Hippocampal formation (tissue), 2 donors: ENCODE data around the gene TMEM175.

Experiments used
- DNase-seq, 2 donors: peaks; one replicate each; lab custom pipeline; 2025; lab: John Stamatoyannopoulos, UW

Gene TMEM175

GRCh38 chr4:931960-932712 lies at the start of gene TMEM175, which contains the start of gene GAK:
Gene TMEM175 (plus strand): TSS chr4:932460. CDS start chr4:947740, 15,280 bp downstream.
Gene GAK (minus strand): TSS chr4:932316. CDS start chr4:932187, 129 bp downstream.
- peak; percentile 86 to 91 for DNase-seq

DNA sequence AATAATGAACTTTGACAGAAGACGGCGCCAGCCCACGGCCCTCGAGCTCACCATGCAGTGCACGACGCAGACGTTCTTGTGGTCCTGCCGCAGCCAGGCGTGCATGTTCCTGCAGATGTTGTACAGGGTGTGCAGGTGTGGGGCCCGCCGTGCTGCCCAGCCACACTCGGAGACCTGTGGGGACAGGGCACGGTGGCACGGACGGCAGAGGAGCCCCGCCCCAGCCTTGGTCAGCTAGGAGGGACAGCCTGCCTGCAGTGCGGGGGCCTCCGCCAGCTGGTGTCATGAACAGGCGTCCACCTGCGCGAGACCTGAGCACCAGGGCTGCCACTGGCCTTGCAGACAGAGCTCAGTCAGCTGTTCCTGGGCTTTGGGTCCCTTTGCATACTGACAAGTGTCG lies 49.6 kb upstream of the TMEM175 start:
- DNase-seq = no peak

DNA sequence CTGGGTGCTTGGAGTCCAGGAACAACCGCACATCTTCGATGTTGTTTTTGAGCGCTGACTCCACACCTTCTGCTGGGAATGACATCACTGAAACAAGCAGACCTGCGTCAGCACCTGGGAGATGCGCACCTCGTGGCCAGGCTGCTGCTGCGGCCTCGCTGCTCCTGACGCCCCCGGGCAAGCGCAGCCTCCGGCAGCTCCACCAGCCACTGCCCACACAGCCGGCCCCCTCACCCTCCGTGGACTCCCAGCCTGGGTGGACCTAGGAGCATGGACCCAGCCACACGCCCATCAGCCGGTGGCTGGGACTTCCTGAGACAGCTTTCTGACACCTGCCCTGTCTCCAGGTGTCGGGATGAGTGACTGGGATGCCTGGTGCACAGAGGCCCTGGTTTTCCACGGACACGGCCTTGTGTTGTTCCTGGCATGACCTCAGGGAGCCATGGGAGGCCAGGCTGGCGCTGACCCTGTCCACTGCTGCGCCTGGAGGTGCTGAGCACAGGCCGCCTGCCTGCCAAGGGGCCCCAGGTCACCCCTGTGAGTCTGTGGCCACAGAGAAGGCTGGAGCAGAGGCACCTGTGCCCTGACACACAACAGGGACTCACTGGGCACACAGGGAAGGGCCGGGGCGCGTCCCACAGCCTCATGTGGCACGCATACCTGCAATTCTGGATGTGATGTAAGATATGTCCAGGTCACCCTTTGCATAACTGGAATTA lies 48.7 kb upstream of the TMEM175 start:
- no peak for DNase-seq

DNA sequence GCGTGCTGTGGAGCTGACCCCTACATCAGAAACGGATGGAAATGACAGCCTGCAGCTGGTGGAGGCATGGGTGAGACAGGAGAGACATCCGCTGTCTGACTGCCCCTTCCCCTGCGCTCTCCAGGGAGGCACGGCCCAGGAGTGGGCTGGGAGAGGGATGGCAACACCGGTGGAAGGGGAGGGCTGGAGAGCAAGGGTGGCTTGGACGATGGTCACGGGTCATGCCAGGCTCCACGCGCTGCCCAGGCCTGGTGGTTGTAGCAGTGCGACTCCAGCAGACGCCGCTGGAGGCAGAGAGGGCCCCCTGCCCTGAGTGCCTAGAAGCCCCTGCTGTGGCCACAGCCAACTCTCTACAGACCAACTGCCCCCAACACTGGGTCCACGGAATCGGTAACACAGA lies 48.0 kb upstream of the TMEM175 start:
- no peak for DNase-seq

DNA sequence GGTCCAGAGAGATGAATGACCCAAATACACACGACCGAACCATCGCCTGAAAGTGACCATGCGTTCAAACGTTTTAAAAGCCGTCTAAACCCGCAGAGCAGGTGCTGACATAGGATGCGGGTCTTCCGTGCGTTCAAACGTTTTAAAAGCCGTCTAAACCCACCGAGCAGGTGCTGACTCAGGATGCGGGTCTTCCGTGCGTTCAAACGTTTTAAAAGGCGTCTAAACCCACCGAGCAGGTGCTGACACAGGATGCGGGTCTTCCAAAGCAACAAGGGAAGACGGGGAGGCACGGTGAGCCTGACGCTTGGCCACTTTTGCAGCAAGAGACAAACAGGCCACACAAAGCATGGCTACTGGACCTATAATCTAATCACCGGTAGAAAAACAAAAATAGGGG lies 47.4 kb upstream of the TMEM175 start:
- no peak for DNase-seq

DNA sequence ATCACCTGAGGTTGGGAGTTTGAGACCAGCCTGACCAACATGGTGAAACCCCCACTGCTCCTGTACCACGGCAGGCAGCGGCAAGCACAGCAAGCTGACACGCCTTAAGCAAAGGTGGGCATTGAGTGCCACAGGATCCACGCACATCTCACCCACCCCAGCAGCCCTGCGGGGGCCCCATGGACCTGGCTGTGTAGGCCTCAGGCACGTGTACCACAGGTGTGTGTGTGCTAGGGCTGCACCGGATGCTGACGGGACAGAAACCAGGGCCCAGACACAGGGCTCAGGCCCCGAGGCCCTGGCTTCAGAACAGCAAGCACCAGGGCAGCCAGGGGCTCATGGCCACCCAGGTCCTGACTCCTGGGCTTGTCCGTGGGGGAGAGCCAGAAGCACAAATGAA lies 46.9 kb upstream of the TMEM175 start:
- DNase-seq = no peak

DNA sequence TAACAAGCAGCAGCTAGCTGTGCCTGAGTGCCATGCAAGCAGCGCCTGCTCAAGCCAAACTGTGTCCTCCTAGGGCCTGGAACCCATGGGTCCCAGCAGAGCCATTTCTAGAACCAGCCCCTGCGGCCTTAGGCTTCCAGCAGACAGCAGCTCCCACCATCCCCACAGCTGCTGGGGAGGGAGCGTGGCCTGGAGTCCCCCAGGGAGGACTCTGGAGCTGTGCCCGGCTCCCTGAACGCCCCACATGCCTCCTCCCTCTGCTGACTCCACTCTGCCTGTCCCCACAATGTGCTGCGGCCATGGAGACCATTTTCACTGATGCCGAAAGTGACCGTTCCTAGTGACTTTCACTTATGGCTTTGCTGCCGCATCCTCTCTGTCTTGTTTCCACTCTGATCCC lies 46.0 kb upstream of the TMEM175 start:
- no peak for DNase-seq

GRCh38 chr4:887034-887763 lies 45.1 kb upstream of the TMEM175 start:
- DNase-seq = no peak

DNA sequence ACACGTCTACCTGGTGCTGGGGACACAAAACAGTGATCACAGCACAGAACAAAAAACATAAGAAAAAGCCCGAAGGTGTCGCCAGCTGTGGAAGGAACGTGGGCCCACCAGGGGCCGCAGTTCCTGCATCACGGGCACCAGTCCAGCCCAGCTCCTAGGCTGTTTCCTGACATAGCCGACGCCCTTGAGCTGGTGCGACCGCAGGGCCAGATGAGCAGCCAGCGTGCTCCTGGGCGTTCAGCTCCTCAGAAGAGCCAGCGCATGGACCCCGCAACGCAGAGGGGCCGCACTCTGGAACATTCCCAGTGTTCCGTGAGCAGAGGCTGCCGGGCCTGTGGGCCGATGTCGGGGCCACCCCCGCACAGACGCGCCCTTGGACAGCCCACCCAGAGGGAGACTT lies 44.2 kb upstream of the TMEM175 start:
- no peak for DNase-seq

DNA sequence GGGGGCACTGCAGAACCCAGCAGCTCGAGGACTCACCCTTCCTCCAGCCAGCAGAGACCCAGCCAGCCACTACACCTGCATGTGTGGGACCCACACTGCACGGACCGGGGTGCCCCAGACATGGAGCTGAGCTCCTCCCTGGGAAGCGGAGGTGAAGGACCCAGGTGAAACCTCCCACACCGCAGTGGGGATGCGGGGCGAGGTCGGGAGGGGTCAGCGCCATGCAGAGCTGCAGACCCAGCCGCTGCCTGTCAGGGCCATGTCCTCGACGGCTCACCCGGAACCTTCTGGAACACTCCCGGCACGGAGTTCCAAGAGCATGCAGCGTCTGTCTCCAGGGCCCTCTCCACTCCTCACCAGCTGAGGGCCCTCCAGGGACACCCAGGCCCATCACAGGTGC lies 42.7 kb upstream of the TMEM175 start:
- DNase-seq = no peak

GRCh38 chr4:890036-890695 lies 42.1 kb upstream of the TMEM175 start:
- DNase-seq = no peak

GRCh38 chr4:891747-892146 lies 40.5 kb upstream of the TMEM175 start:
- DNase-seq = no peak

GRCh38 chr4:892780-893179 lies 39.5 kb upstream of the TMEM175 start:
- no peak for DNase-seq

DNA sequence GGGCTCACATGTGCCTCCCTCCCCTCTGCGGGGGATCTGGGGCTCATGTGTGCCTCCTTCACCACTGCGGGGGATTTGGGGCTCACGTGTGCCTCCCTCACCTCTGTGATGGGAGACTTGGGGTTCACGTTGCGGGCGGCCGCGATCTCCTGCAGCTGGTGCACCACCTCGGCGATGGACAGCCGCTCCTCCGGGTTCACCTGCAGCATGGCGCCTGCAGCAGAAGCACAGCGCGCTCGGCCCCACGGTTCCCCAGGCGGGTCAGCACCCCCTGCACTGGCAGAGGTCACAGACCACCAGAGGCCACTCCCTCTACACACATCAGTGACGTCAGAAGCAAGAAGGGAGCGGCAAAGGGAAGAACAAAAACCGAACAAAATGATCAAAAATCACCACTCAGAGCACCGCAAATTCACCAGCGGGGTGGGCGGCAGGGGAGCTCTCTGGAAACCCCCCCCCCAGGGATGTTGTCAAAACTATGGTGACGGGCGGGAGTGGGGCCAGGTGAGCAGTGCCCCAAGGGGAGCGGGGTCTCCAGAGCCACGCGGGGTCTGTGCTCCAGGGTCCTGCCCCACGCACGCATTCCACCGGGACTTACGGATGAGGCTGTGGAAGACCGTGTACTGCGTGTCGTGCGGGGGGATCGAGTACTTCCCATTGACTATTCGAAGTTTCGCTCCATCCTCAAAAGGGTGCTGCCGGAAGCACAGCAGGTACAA lies 38.8 kb upstream of the TMEM175 start:
- no peak for DNase-seq

GRCh38 chr4:893995-894705 lies 38.1 kb upstream of the TMEM175 start:
- DNase-seq = no peak

DNA sequence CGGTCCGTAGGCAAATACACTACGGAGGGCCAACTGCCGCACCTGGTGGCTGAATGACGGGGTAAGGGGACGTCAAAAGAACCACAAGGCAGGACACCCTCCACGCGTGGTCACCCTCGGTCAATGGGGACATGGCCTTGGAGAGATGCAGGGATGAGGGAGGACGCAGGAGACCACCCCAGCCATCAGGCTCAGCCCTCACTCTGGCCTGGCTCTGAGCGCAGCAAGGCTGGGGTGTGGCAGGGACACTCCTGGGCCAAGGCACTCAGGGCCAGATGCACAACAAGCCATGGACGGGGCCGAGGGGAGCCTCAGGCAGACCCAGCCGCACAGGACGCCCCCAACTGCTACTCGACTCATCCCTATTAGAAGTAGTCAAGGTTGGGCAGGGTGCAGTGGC lies 36.7 kb upstream of the TMEM175 start:
- no peak for DNase-seq

GRCh38 chr4:896216-896615 lies 36.0 kb upstream of the TMEM175 start:
- no peak for DNase-seq

- no peak for DNase-seq
Measured at GRCh38 chr4:896630-897029, 35.6 kb upstream of the TMEM175 start.

DNA sequence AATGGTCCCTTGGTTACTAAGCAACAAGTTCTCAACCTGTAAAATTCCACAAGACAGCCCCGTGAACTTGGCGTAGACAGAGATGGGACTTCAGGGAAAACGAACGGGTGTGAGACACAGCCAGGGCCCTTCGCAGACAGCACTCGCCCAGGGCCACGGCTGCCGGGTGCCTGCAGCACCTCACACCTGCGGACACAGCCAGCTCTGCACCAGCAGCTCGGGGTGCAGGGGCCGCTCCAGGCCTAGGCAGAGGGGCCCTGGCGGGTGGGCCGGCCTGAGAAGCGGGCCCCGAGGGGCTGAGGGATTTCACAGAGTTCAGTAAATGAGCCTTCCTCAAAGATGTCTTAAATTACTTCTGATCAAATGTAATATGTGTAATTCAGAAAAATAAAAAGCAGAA lies 34.1 kb upstream of the TMEM175 start:
- no peak for DNase-seq

DNA sequence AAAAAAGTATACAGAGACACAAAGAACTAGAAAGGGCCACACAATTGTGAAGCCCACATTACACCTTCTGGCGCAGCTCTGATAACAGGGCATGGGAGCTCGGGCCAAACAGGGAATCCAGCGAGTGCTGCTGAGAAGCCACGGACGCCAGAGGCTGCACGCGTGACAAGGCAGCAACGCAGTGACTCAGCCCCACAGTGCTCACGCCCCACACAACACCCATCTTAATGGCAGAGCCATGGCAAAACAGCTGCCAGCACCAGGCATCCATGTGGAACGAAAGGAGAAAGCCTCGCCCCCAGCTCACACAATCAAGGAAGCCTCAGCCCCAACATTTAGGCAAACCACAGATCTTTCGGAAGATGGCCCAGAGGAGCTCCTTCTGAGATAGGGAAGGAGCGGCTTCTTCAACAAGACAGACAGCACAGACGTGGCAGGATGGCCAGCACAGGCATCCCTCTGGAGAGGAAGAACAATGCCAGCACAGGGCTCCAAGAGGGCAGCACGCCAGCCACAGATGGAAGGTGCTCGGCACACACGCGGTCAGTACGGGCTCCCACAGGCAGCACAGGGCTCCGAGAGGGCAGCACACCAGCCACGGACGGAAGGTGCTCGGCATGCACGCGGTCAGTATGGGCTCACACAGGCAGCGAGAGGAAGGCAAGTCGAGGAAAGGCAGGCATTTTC lies 33.2 kb upstream of the TMEM175 start:
- DNase-seq = no peak
